HepG2 (cell line): ENCODE measurements around the gene KCNE2. TPM values are rescaled to one million over a fixed set of nuclear protein-coding genes. Genes with fewer than 3 reads are reported as not detected.

Source experiments
- ATAC-seq: fragments of 200-7000 bp; cut with Tn5 transposase; 3 replicates; pipeline ENCODE4 v1.9.1; 2020; ENCODE audit warnings: mild to moderate bottlenecking, moderate library complexity
- BruUV-seq: library from RNA; stranded (reverse); fragments of 400-500 nt; replicated peaks from 2 replicates; lab custom pipeline; 2021; lab: Mats Ljungman, UMichigan
- CTCF ChIA-PET: fragments of 300-600 bp; formaldehyde crosslinking; extraction: SDS; loops from one replicate; lab custom pipeline; 2021; ENCODE audit warnings: low total read pairs, inconsistent platforms, low intra/inter-chr PET ratio; lab: Yijun Ruan, JAX
- POLR2A ChIA-PET: fragments of 350-600 bp; sonication (Branson Sonifier 250); formaldehyde crosslinking; loops from one replicate; lab custom pipeline; 2020; ENCODE audit warnings: antibody characterized with exemption, inconsistent platforms; lab: Yijun Ruan, JAX
- DNase-seq: peaks from one replicate; pipeline ENCODE4 v3.0.0-alpha.2; 2015; ENCODE audit warnings: low spot score
- FAIRE-seq: peaks from 3 replicates; lab custom pipeline; 2011; peaks lifted over from hg19 to GRCh38; lab: Jason Lieb, UNC
- H2AFZ ChIP-seq: one replicate; pipeline ENCODE4 v1.6.1; 2011; ENCODE audit warnings: low read length, inconsistent platforms
- H3K27ac ChIP-seq: fragments of 300-600 bp; 3 replicates; pipeline ENCODE4 v1.8.0; 2011; ENCODE audit warnings: mixed run types, mild to moderate bottlenecking, mixed read lengths, low read length, inconsistent platforms; ENCODE audit not compliant: insufficient read depth; ENCODE audit errors: extremely low read length
- H3K27me3 ChIP-seq, 2 experiments: fragments of 200-600 bp in 1 of 2; 2 replicates in 1 of 2; 3 replicates in 1 of 2; pipeline versions ENCODE4 v1.6.0 to v1.8.0; 2011; ENCODE audit warnings: low read length in 2 of 2, mild to moderate bottlenecking in 2 of 2, moderate library complexity in 2 of 2, inconsistent platforms in 1 of 2; ENCODE audit not compliant: insufficient read depth in 2 of 2, control insufficient read depth in 1 of 2
- H3K36me3 ChIP-seq, 2 experiments: fragments of 200-600 bp in 1 of 2; replicated peaks in 1 of 2; 2 replicates in 1 of 2; 3 replicates in 1 of 2; pipeline versions ENCODE4 v1.5.1 to v1.8.0; 2011; ENCODE audit warnings: low read length in 2 of 2, inconsistent platforms in 1 of 2; ENCODE audit not compliant: insufficient read depth in 2 of 2, control insufficient read depth in 1 of 2
- H3K4me1 ChIP-seq: 2 replicates; pipeline ENCODE4 v1.5.1; 2012; ENCODE audit warnings: low read length, inconsistent platforms; ENCODE audit not compliant: insufficient read depth
- H3K4me2 ChIP-seq: 2 replicates; pipeline ENCODE4 v1.6.0; 2011; ENCODE audit warnings: low read depth, low read length, inconsistent platforms
- H3K4me3 ChIP-seq, 3 experiments: fragments of 200-600 bp in 1 of 3; sonication (generic), shearing (Covaris generic) in 1 of 3; replicated peaks in 1 of 3; 2 replicates each; pipeline ENCODE4 v1.5.1; 2011 to 2016; ENCODE audit warnings: low read length in 3 of 3, inconsistent platforms in 2 of 3, low read depth in 2 of 3, mild to moderate bottlenecking in 2 of 3, control low read depth in 1 of 3, mixed read lengths in 1 of 3; ENCODE audit not compliant: insufficient read depth in 1 of 3
- H3K79me2 ChIP-seq: one replicate; pipeline ENCODE4 v1.6.1; 2011; ENCODE audit warnings: low read length, inconsistent platforms; ENCODE audit not compliant: insufficient read depth
- H3K9ac ChIP-seq: 2 replicates; pipeline ENCODE4 v1.6.0; 2011; ENCODE audit warnings: mild to moderate bottlenecking, low read depth, low read length, inconsistent platforms; ENCODE audit not compliant: insufficient read depth
- H3K9me3 ChIP-seq: 2 replicates; pipeline ENCODE4 v1.5.1; 2012; ENCODE audit warnings: mild to moderate bottlenecking, low read length
- H4K20me1 ChIP-seq: 2 replicates; pipeline ENCODE4 v1.6.0; 2011; ENCODE audit warnings: inconsistent platforms, mild to moderate bottlenecking, low read length, moderate library complexity; ENCODE audit not compliant: insufficient read depth
- DNMT3B ChIP-seq: conservative IDR thresholded peaks from 2 replicates; pipeline ENCODE4 v1.6.1; 2016; ENCODE audit warnings: missing biosample characterization, control low read depth
- JUNB ChIP-seq: sonication (generic); formaldehyde crosslinking; IDR thresholded peaks from 2 replicates; pipeline ENCODE4 v1.8.0; 2022; ENCODE audit warnings: missing genetic modification reagents, mild to moderate bottlenecking, borderline replicate concordance
- MEIS1 ChIP-seq: sonication (generic); formaldehyde crosslinking; IDR thresholded peaks from 2 replicates; pipeline ENCODE4 v1.9.0; 2021; ENCODE audit warnings: mild to moderate bottlenecking, missing genetic modification reagents, moderate library complexity, borderline replicate concordance
- NFE2L1 ChIP-seq: sonication (generic); formaldehyde crosslinking; IDR thresholded peaks from 2 replicates; pipeline ENCODE4 v1.4.0; 2020; ENCODE audit warnings: missing genetic modification reagents, mild to moderate bottlenecking, borderline replicate concordance
- THAP7 ChIP-seq: sonication (generic); formaldehyde crosslinking; IDR thresholded peaks from 2 replicates; pipeline ENCODE4 v1.8.1; 2023; ENCODE audit warnings: mild to moderate bottlenecking, missing genetic modification reagents
- ZNF180 ChIP-seq: sonication (generic); formaldehyde crosslinking; IDR thresholded peaks from 2 replicates; pipeline ENCODE4 v1.4.0; 2020; ENCODE audit warnings: low read depth, missing genetic modification reagents, borderline replicate concordance
- ZNF317 ChIP-seq: sonication (generic); formaldehyde crosslinking; IDR thresholded peaks from 2 replicates; pipeline ENCODE4 v1.5.0; 2020; ENCODE audit warnings: mild to moderate bottlenecking, missing genetic modification reagents
- ZNF83 ChIP-seq: sonication (generic); formaldehyde crosslinking; IDR thresholded peaks from 2 replicates; pipeline ENCODE4 v1.4.0; 2020; ENCODE audit warnings: missing genetic modification reagents, mild to moderate bottlenecking, borderline replicate concordance
- WGBS: methylation state at CpG from one replicate; pipeline ENCODE4 v1.1.6; 2017; ENCODE audit warnings: low lambda C conversion rate; 5-methylcytosine and 5-hydroxymethylcytosine counted together
- in situ Hi-C: cut with HindIII; loops from 2 replicates; pipeline ENCODE4 v1.10.0; 2017; ENCODE audit warnings: low pct_unique_long_range_greater_than_20kb; ENCODE audit not compliant: extremely low pct_ligation_motif_present
- intact Hi-C: fragments of 100-400 bp; cut with micrococcal nuclease; formaldehyde crosslinking; loops from one replicate; pipeline ENCODE4 v1.10.0; 2022; ENCODE audit not compliant: unreplicated experiment
- polyA plus RNA-seq, 8 experiments: library from polyadenylated mRNA; depleted of rRNA in 3 of 8; stranded (reverse) in 7 of 8; unstranded in 1 of 8; fragments of >200 nt; fragmentation: Illumina TruSeq in 4 of 8; extraction: Trizol in 4 of 8; gene quantifications; 2 replicates each; pipeline versions ENCODE4 v1.2.1 to v1.2.3, GENCODE V29; 2011 to 2016; ENCODE audit warnings: low read depth in 4 of 8, missing spikeins in 1 of 8, mixed read lengths in 1 of 8; ENCODE audit not compliant: insufficient read depth in 1 of 8
- total RNA-seq, 5 experiments: library from RNA; depleted of rRNA; stranded (reverse); fragments of >200 nt; fragmentation: Illumina TruSeq; extraction: Trizol; gene quantifications; 2 replicates each; pipeline ENCODE4 v1.2.3, GENCODE V29; 2016; ENCODE audit warnings: low read depth in 1 of 5

The KCNE2 gene
- total and polyA plus RNA-seq, 2 of the 13 experiments (the other 11 are each of a cell fraction or from before 2014, with no cell fraction given): not detected

- ChIA-PET CTCF (interaction anchor here (4.9 kb wide), 1 partner anchor 425 kb away, joined by 35 read pairs; no protein-coding TSS in a partner anchor), POLR2A (interaction anchor here (1.6 kb wide), 2 partner anchors 147 to 425 kb away, joined by 5 to 6 read pairs; no protein-coding TSS in a partner anchor)
- intact Hi-C loops (loop anchor here (2.0 kb wide), 2 partner anchors 276 to 424 kb away; partner anchors contain the start of genes MRPS6 and SLC5A3), in situ Hi-C loops (no loop called here)
- BruUV-seq: no TSS peak
- DNase-seq (no peak), FAIRE-seq (no peak), ATAC-seq (no peak)
- no peak overlapping the region for H2AFZ ChIP-seq
- no peaks in the 10 kb centered on the region for H3K79me2 ChIP-seq
- H3K36me3 ChIP-seq: no peaks in the 10 kb centered on the region
- peaks cover 32% of the 10 kb centered on the region for H3K4me1 ChIP-seq
- TF ChIP-seq THAP7 (CRISPR knock-in tag) (no peak), ZNF317 (no peak), NFE2L1 (CRISPR knock-in tag) (no peak), ZNF180 (no peak), JUNB (CRISPR knock-in tag) (no peak), MEIS1 (CRISPR knock-in tag) (no peak), DNMT3B (CRISPR knock-in tag) (no peak), ZNF83 (no peak)
- H3K4me3 ChIP-seq: no peak overlapping the region
- 32% methylated on average over 5 of the region's 5 CpGs for WGBS
- no peak overlapping the region for H3K9ac ChIP-seq
- H3K27ac ChIP-seq: no peak overlapping the region
- H3K9me3 ChIP-seq: no peaks in the 10 kb centered on the region
- no peaks in the 10 kb centered on the region for H4K20me1 ChIP-seq
- H3K4me2 ChIP-seq: no peak overlapping the region
- peaks cover 0 to 28% of the 10 kb centered on the region in 2 experiments; a peak in 3 of 5 replicates for H3K27me3 ChIP-seq
Observed at GRCh38 chr21:34348890-34349519, 14.8 kb upstream of the KCNE2 start.
